Measurements from ENCODE around the gene CWC15.
"Not testable (repeated sequence)": the region's sequence is repeated elsewhere in the genome, so short reads cannot be mapped to it uniquely, and the experiment has no call there.

CWC15 gene

GRCh38 chr11:94925422-94926270, 47.7 kb downstream of the CWC15 start:
- no peak overlapping the region for H3K27ac ChIP-seq

GRCh38 chr11:94924612-94925011, 48.7 kb downstream of the CWC15 start:
- H3K27ac ChIP-seq, result no peak overlapping the region
- TF ChIP-seq CTCF (conservative IDR thresholded peaks at IDR 0.05), result no peak

More at GRCh38 chr11:94925422-94926270, 47.7 kb downstream of the CWC15 start:
- no peak for TF ChIP-seq CTCF (conservative IDR thresholded peaks at IDR 0.05)

GRCh38 chr11:94924171-94924572, 49.2 kb downstream of the CWC15 start:
- H3K27ac ChIP-seq, result no peak overlapping the region
- TF ChIP-seq CTCF (conservative IDR thresholded peaks at IDR 0.05), result no peak

- TF ChIP-seq CTCF (conservative IDR thresholded peaks at IDR 0.05), result no peak
- H3K27ac ChIP-seq, result no peak overlapping the region
Observed at GRCh38 chr11:94923004-94923334, 50.4 kb downstream of the CWC15 start.

GRCh38 chr11:94922321-94923003, 50.9 kb downstream of the CWC15 start:
- TF ChIP-seq CTCF (conservative IDR thresholded peaks at IDR 0.05), result no peak
- no peak overlapping the region for H3K27ac ChIP-seq

- no peak for TF ChIP-seq CTCF (conservative IDR thresholded peaks at IDR 0.05)
- no peak overlapping the region for H3K27ac ChIP-seq
Observed at GRCh38 chr11:94920311-94920710, 53.0 kb downstream of the CWC15 start.

- H3K27ac ChIP-seq, result not testable (repeated sequence)
Observed at GRCh38 chr11:94913718-94914394, 59.5 kb downstream of the CWC15 start.

All from VCaP (cell line).